GM13977 (cell line): ENCODE measurements around the gene GRID2.

Experiments used
- DNase-seq: peaks from one replicate; pipeline ENCODE4 v3.0.0; 2012; ENCODE audit warnings: low spot score
- CTCF ChIP-seq: IDR thresholded peaks from 2 replicates; pipeline ENCODE4 v1.5.1; 2012; ENCODE audit warnings: mild to moderate bottlenecking, control low read depth; ENCODE audit not compliant: insufficient read depth; ENCODE audit errors: extremely low read depth, missing control alignments
- in situ Hi-C: fragments of 300-500 bp; cut with MboI; formaldehyde crosslinking; loops from one replicate; pipeline ENCODE4 v1.12.0; 2022; ENCODE audit warnings: low sequenced_read_pairs, low pct_unique_long_range_greater_than_20kb, mixed read lengths, inconsistent platforms; ENCODE audit not compliant: unreplicated experiment

Gene GRID2

GRCh38 chr4:93184053-93184452 lies 880.3 kb downstream of the GRID2 start:
- TF ChIP-seq CTCF: no peak
- no peak for DNase-seq
- in situ Hi-C loops: no loop called here

GRCh38 chr4:93186846-93187245 lies 883.1 kb downstream of the GRID2 start:
- in situ Hi-C loops: no loop called here

GRCh38 chr4:93187466-93187865 lies 883.7 kb downstream of the GRID2 start:
- in situ Hi-C loops: no loop called here
- DNase-seq: no peak

More at GRCh38 chr4:93186846-93187245, 883.1 kb downstream of the GRID2 start:
- DNase-seq: no peak
- TF ChIP-seq CTCF: no peak

GRCh38 chr4:93187892-93188291 lies 884.1 kb downstream of the GRID2 start:
- no peak for TF ChIP-seq CTCF
- in situ Hi-C loops: no loop called here
- DNase-seq: no peak

More at GRCh38 chr4:93187466-93187865, 883.7 kb downstream of the GRID2 start:
- TF ChIP-seq CTCF: no peak

- peak; percentile 9 for DNase-seq
- in situ Hi-C loops: no loop called here
- TF ChIP-seq CTCF: peak; percentile 19
Measured at GRCh38 chr4:93199492-93199891, 895.7 kb downstream of the GRID2 start.

- in situ Hi-C loops: no loop called here
- no peak for TF ChIP-seq CTCF
- no peak for DNase-seq
Measured at GRCh38 chr4:93201471-93202096, 897.8 kb downstream of the GRID2 start.
